ENCODE measurements around the gene FBXL7.

GRCh38 chr5:15774632-15775031, 274.7 kb downstream of the FBXL7 start:
- TF ChIP-seq EZH2 (IDR thresholded peaks at IDR 0.05; ENCODE audit: borderline replicate concordance, low read depth, low read length) (no peak), ZNF507 (tag; conservative IDR thresholded peaks at IDR 0.05) (no peak), POLR2A (conservative IDR thresholded peaks at IDR 0.05) (no peak), CHD2 (IDR thresholded peaks at IDR 0.05; ENCODE audit: low read depth, low read length) (no peak), HOMEZ (CRISPR knock-in tag; IDR thresholded peaks at IDR 0.05) (no peak)

Data from K562 (cell line).